IPS-15b (cell line): ENCODE results near the gene KCNIP4.

Experiments used
- H3K27me3 ChIP-seq: one replicate; pipeline ENCODE4 v1.6.1; 2013; ENCODE audit warnings: low read length; ENCODE audit not compliant: control insufficient read depth, insufficient read depth
- H3K36me3 ChIP-seq: one replicate; pipeline ENCODE4 v1.6.1; 2013; ENCODE audit warnings: low read length; ENCODE audit not compliant: control insufficient read depth, insufficient read depth
- H3K4me1 ChIP-seq: one replicate; pipeline ENCODE4 v1.6.1; 2013; ENCODE audit warnings: mild to moderate bottlenecking, low read length; ENCODE audit not compliant: control insufficient read depth, insufficient read depth
- H3K4me3 ChIP-seq: one replicate; pipeline ENCODE4 v1.5.1; 2013; ENCODE audit warnings: low read depth, low read length
- H3K9ac ChIP-seq: one replicate; pipeline ENCODE4 v1.6.1; 2013; ENCODE audit warnings: low read depth, mild to moderate bottlenecking, low read length
- H3K9me3 ChIP-seq: one replicate; pipeline ENCODE4 v1.6.1; 2013; ENCODE audit warnings: mild to moderate bottlenecking, low read length; ENCODE audit not compliant: control insufficient read depth, insufficient read depth

KCNIP4 gene

GRCh38 chr4:21067351-21067750 lies 881.2 kb downstream of the KCNIP4 start:
- no peaks in the 10 kb centered on the region for H3K27me3 ChIP-seq
- no peaks in the 10 kb centered on the region for H3K9me3 ChIP-seq
- no peak overlapping the region for H3K4me3 ChIP-seq
- H3K4me1 ChIP-seq: no peaks in the 10 kb centered on the region
- H3K9ac ChIP-seq: no peak overlapping the region
- H3K36me3 ChIP-seq: no peaks in the 10 kb centered on the region

DNA sequence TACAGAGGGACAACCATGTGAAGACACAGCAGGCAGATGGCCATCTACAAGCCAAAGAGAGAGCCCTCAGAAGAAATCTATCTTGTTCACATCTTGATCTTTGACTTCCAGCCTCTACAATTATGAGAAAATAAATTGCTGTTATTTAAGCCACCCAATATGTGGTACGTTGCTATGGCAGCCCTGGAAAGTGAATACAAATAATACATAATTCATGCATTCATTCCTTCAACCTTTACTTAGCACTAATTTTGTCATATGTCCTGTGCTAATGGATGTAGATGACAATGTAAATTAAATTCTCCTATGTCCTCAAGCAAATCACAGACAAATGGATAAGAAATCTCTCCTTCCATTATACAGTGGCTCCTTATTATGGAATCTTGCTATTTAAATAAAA lies 886.7 kb downstream of the KCNIP4 start:
- H3K27me3 ChIP-seq: no peaks in the 10 kb centered on the region
- H3K4me3 ChIP-seq: no peak overlapping the region
- H3K36me3 ChIP-seq: no peaks in the 10 kb centered on the region
- H3K9ac ChIP-seq: no peak overlapping the region
- H3K4me1 ChIP-seq: no peaks in the 10 kb centered on the region
- H3K9me3 ChIP-seq: no peaks in the 10 kb centered on the region

DNA sequence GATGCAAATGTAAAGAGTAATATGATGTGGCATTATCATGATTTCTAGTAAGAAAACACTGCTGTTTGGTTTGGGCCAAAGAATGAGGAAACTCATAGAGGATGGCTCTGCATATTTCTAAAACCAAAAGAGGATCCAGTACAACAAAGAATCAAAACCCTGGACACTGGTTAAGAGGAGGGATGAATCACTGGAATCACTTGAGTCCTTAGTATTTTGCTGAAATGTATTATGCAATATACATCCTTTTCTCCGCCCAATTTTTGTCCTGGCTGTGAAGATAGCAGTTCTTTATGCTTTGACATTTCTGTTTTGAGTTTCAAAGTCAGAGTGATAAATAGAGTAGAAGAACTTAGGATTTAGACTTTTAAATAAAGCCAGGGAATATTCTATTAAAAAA lies 902.4 kb downstream of the KCNIP4 start:
- Histone ChIP-seq H3K4me3 (no peak overlapping the region), H3K36me3 (no peaks in the 10 kb centered on the region), H3K9me3 (no peaks in the 10 kb centered on the region), H3K27me3 (no peaks in the 10 kb centered on the region), H3K4me1 (no peaks in the 10 kb centered on the region), H3K9ac (no peak overlapping the region)

DNA sequence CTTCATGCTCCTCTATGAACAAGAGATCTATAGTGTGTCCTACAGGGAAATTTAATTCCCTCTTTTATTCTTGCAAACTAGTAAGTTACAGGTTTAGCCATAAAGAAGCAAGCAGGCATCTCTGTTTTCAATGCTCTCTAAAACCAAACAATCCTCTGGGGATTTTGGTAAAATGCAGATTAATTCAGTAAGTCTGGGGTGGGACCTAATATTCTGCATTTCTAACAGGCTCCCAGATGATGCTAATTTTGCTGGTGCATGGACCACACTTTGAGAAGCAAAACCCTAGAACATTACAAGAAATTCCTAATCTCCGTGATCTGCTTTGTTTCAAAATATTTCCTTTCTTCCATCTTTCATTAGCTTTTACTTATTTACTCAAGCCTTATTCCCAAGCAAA lies 903.5 kb downstream of the KCNIP4 start:
- Histone ChIP-seq H3K36me3 (no peaks in the 10 kb centered on the region), H3K4me1 (no peaks in the 10 kb centered on the region), H3K4me3 (no peak overlapping the region), H3K27me3 (no peaks in the 10 kb centered on the region), H3K9me3 (no peaks in the 10 kb centered on the region), H3K9ac (no peak overlapping the region)

GRCh38 chr4:21041708-21042107 lies 906.9 kb downstream of the KCNIP4 start:
- H3K9ac ChIP-seq: no peak overlapping the region
- no peaks in the 10 kb centered on the region for H3K27me3 ChIP-seq
- H3K4me1 ChIP-seq: no peaks in the 10 kb centered on the region
- H3K36me3 ChIP-seq: no peaks in the 10 kb centered on the region
- no peaks in the 10 kb centered on the region for H3K9me3 ChIP-seq
- H3K4me3 ChIP-seq: no peak overlapping the region

DNA sequence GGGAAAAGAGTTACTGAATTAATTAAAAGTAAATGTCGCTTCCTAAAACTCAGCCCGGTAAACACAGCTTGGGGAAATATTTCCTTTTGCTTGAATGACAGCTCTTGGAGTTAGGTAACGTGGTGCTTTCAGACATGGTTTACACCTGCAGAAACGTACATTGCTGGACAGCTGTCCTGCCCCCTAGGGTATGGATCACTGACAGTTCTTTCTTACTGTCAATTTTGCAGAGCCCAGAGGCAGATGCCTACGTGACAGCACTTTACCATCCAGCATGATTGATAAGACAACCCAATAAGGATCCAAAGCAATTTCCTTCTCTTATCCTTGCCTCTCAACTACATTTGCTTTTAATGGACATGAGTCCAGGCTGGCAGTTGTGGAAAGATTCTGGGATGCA lies 913.8 kb downstream of the KCNIP4 start:
- Histone ChIP-seq H3K4me3 (no peak overlapping the region), H3K27me3 (no peaks in the 10 kb centered on the region), H3K36me3 (no peaks in the 10 kb centered on the region), H3K4me1 (no peaks in the 10 kb centered on the region), H3K9ac (no peak overlapping the region), H3K9me3 (no peaks in the 10 kb centered on the region)

DNA sequence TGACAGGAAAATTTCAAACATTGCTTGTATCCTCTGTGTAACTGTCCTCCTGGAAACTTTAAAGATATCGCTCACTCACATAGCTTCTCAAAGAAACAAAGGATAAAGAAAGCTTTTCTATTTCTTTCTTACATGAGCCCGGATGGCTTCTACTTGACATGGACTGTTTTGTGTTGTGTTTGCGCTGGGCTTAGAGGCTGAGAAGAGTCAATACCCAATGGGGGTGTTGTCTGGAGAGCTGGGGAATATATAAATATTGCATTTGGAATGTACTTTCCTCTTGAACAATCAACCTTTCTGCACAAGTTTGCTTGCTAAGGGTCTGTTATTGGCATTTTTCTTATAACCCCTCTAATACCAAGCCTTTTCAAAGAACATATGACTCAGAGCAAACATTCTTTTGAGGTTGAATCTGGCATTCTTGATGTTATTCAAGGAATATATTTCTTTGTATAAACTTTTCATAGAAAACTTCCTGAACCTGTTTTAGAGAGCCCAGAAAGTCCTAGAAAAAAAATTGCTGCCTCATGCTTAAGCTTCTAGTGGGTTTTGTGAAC lies 916.4 kb downstream of the KCNIP4 start:
- Histone ChIP-seq H3K4me3 (no peak overlapping the region), H3K4me1 (no peaks in the 10 kb centered on the region), H3K36me3 (no peaks in the 10 kb centered on the region), H3K27me3 (no peaks in the 10 kb centered on the region), H3K9ac (no peak overlapping the region), H3K9me3 (no peaks in the 10 kb centered on the region)

- H3K27me3 ChIP-seq: no peaks in the 10 kb centered on the region
- H3K4me3 ChIP-seq: no peak overlapping the region
- H3K9me3 ChIP-seq: no peaks in the 10 kb centered on the region
- no peaks in the 10 kb centered on the region for H3K36me3 ChIP-seq
- H3K9ac ChIP-seq: no peak overlapping the region
- no peaks in the 10 kb centered on the region for H3K4me1 ChIP-seq
Observed at GRCh38 chr4:21018817-21019216, 929.8 kb downstream of the KCNIP4 start.

DNA sequence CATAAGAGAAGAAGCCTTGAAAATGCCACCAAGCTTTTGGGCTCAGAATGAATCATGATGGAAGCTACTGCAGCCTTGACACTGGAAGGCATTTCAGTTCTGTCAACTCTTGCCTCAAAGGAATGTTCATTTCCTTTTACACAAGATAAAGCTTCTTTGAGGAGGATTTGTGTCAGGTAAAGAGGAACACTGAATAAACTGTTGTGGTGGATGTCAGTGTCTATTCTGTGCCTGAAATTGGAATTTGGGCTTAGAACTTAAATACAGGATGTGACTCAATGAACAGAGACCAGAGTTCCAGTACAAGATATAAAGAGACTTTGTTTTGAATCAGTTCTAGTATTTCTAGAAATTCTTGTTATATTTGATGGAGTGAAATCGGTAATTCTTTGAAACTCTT lies 935.1 kb downstream of the KCNIP4 start:
- no peak overlapping the region for H3K4me3 ChIP-seq
- H3K4me1 ChIP-seq: no peaks in the 10 kb centered on the region
- no peaks in the 10 kb centered on the region for H3K36me3 ChIP-seq
- H3K27me3 ChIP-seq: no peaks in the 10 kb centered on the region
- H3K9ac ChIP-seq: no peak overlapping the region
- no peaks in the 10 kb centered on the region for H3K9me3 ChIP-seq

DNA sequence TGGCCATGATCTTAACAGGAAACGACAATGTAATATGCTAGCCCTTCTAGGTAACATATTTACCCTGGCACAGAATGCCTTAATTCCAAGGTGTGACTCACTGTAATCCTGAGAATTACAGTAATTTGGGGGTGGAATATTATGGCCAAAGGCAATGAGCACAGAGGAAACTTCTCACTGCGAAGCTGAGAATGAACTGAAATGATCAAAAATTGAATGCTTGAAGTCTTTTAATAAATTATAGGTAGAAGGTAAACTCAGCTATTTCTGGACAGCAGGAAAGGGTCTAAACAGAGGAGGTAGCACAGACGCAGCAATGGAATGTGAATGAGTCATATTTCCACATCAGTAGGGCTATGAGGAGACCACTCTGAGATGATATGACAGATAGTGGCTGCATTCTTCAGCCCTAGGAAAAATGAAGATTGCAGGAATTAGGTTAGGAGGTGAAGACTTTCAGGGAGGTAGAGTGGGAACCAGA lies 935.7 kb downstream of the KCNIP4 start:
- H3K9me3 ChIP-seq: no peaks in the 10 kb centered on the region
- H3K4me1 ChIP-seq: no peaks in the 10 kb centered on the region
- no peak overlapping the region for H3K9ac ChIP-seq
- no peak overlapping the region for H3K4me3 ChIP-seq
- no peaks in the 10 kb centered on the region for H3K36me3 ChIP-seq
- H3K27me3 ChIP-seq: no peaks in the 10 kb centered on the region

DNA sequence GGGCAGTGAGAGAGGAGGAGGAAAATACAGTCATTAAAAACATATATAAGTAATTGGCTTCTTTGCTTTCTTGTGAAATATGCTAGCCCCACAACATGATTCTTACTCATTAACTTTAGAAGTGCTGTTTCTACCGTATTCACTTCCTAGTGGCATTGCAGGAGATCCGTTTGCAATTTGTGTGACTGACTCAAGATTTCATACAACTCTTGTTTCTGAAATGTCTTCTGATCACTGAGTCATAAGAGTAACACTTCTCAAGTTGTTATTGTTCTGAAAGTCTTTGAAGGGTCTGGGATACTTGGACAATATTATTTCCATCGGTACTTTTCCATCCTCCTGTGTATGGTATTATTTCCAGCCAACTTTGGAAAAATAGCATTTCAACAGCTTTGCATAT lies 937.5 kb downstream of the KCNIP4 start:
- H3K27me3 ChIP-seq: no peaks in the 10 kb centered on the region
- no peaks in the 10 kb centered on the region for H3K4me1 ChIP-seq
- no peak overlapping the region for H3K4me3 ChIP-seq
- H3K36me3 ChIP-seq: no peaks in the 10 kb centered on the region
- no peaks in the 10 kb centered on the region for H3K9me3 ChIP-seq
- no peak overlapping the region for H3K9ac ChIP-seq

- H3K9me3 ChIP-seq: no peaks in the 10 kb centered on the region
- H3K4me3 ChIP-seq: no peak overlapping the region
- H3K9ac ChIP-seq: no peak overlapping the region
- H3K27me3 ChIP-seq: no peaks in the 10 kb centered on the region
- H3K4me1 ChIP-seq: no peaks in the 10 kb centered on the region
- H3K36me3 ChIP-seq: no peaks in the 10 kb centered on the region
Observed at GRCh38 chr4:21009956-21010355, 938.6 kb downstream of the KCNIP4 start.
